HCT116 (cell line): Measurements from ENCODE around the gene ENTHD1. TPM values are rescaled to one million over a fixed set of nuclear protein-coding genes. Genes with fewer than 3 reads are reported as not detected.

Experiments used
- ATAC-seq: fragments of 200-7000 bp; cut with Tn5 transposase; 2 replicates; pipeline ENCODE4 v1.9.1; 2020; ENCODE audit warnings: mild to moderate bottlenecking, moderate library complexity
- BruUV-seq: library from RNA; stranded (reverse); fragments of 400-500 nt; replicated peaks from 2 replicates; lab custom pipeline; 2021; lab: Mats Ljungman, UMichigan
- CTCF ChIA-PET: fragments of 300-600 bp; sonication (Branson Sonifier 250); formaldehyde crosslinking; loops from one replicate; lab custom pipeline; 2021; ENCODE audit warnings: antibody characterized with exemption; lab: Charles Lee
- POLR2A ChIA-PET: fragments of 300-600, 350-600 bp; sonication (Branson Sonifier 250); formaldehyde crosslinking; loops from one replicate; lab custom pipeline; 2021; ENCODE audit warnings: antibody characterized with exemption; lab: Charles Lee
- RAD21 ChIA-PET, 2 experiments: fragments of 300-600 bp; sonication (Branson Sonifier 250); formaldehyde crosslinking; loops; one replicate each; lab custom pipeline; 2023; ENCODE audit warnings: low total read pairs in 2 of 2; ENCODE audit not compliant: uncharacterized antibody in 2 of 2, unreplicated experiment in 2 of 2, low non-redundant PET in 1 of 2; lab: Charles Lee
- DNase-seq: peaks from one replicate; pipeline ENCODE4 v3.0.0-alpha.2; 2010; ENCODE audit warnings: low read depth, low spot score
- H2AFZ ChIP-seq: fragments of 200-600 bp; shearing (Covaris generic), sonication (generic); 2 replicates; pipeline ENCODE4 v1.6.1; 2017; ENCODE audit warnings: low read depth, mixed run types, mixed read lengths, antibody characterized with exemption, low read length; ENCODE audit not compliant: poor library complexity, severe bottlenecking
- H3K27ac ChIP-seq: 2 replicates; pipeline ENCODE4 v1.5.1; 2012; ENCODE audit warnings: low read depth, low read length
- H3K27me3 ChIP-seq: fragments of 200-600 bp; sonication (generic); 2 replicates; pipeline ENCODE4 v1.6.1; 2016; ENCODE audit warnings: mixed run types, low read length, mixed read lengths; ENCODE audit not compliant: insufficient read depth
- H3K36me3 ChIP-seq, 2 experiments: fragments of 200-500 bp in 1 of 2; fragments of 200-600 bp in 1 of 2; sonication (Bioruptor generic) in 1 of 2; sonication (generic) in 1 of 2; 2 replicates each; pipeline versions ENCODE4 v1.5.1 to v1.6.1; 2014 to 2016; ENCODE audit warnings: low read length in 2 of 2, inconsistent platforms in 1 of 2, mixed read lengths in 1 of 2, mixed run types in 1 of 2; ENCODE audit not compliant: insufficient read depth in 2 of 2, control insufficient read depth in 1 of 2
- H3K4me1 ChIP-seq, 2 experiments: fragments of 200-600 bp in 1 of 2; sonication (generic) in 1 of 2; 2 replicates each; pipeline versions ENCODE4 v1.5.1 to v1.6.1; 2012 to 2017; ENCODE audit warnings: low read length in 2 of 2, inconsistent platforms in 1 of 2, mild to moderate bottlenecking in 1 of 2, mixed read lengths in 1 of 2, mixed run types in 1 of 2, moderate library complexity in 1 of 2; ENCODE audit not compliant: insufficient read depth in 2 of 2, control insufficient read depth in 1 of 2
- H3K4me2 ChIP-seq: fragments of 200-600 bp; sonication (generic); 2 replicates; pipeline ENCODE4 v1.6.1; 2017; ENCODE audit warnings: mixed run types, low read length, mixed read lengths
- H3K4me3 ChIP-seq, 2 experiments: fragments of 200-600 bp in 1 of 2; sonication (generic) in 1 of 2; replicated peaks in 1 of 2; 2 replicates each; pipeline ENCODE4 v1.5.1; 2011 to 2016; ENCODE audit warnings: low read length in 2 of 2, control low read depth in 1 of 2, low read depth in 1 of 2, mild to moderate bottlenecking in 1 of 2, mixed read lengths in 1 of 2, mixed run types in 1 of 2
- H3K79me2 ChIP-seq: fragments of 200-600 bp; sonication (generic); 2 replicates; pipeline ENCODE4 v1.6.1; 2017; ENCODE audit warnings: mild to moderate bottlenecking, mixed run types, low read length, moderate library complexity, mixed read lengths; ENCODE audit not compliant: insufficient read depth
- H3K9ac ChIP-seq: fragments of 200-600 bp; sonication (generic); 2 replicates; pipeline ENCODE4 v1.6.1; 2016; ENCODE audit warnings: low read length, mixed read lengths
- H3K9me2 ChIP-seq: fragments of 200-600 bp; sonication (generic), shearing (Covaris generic); 2 replicates; pipeline ENCODE4 v1.6.1; 2017; ENCODE audit warnings: mixed run types, mild to moderate bottlenecking, moderate library complexity; ENCODE audit not compliant: insufficient read depth
- H3K9me3 ChIP-seq, 2 experiments: fragments of 200-500 bp in 1 of 2; fragments of 200-600 bp in 1 of 2; sonication (Bioruptor generic) in 1 of 2; sonication (generic) in 1 of 2; 2 replicates each; pipeline ENCODE4 v1.6.1; 2014 to 2017; ENCODE audit warnings: low read length in 2 of 2, mixed read lengths in 2 of 2, inconsistent platforms in 1 of 2, low read depth in 1 of 2, mild to moderate bottlenecking in 1 of 2, mixed run types in 1 of 2, moderate library complexity in 1 of 2; ENCODE audit not compliant: control insufficient read depth in 1 of 2, insufficient read depth in 1 of 2
- H4K20me1 ChIP-seq: fragments of 200-600 bp; sonication (generic), shearing (Covaris generic); 2 replicates; pipeline ENCODE4 v1.6.1; 2017; ENCODE audit warnings: mixed run types, mild to moderate bottlenecking, moderate library complexity; ENCODE audit not compliant: insufficient read depth
- CBX3 ChIP-seq: IDR thresholded peaks from 2 replicates; pipeline ENCODE4 v1.6.1; 2012; ENCODE audit warnings: low read depth
- CEBPB ChIP-seq: IDR thresholded peaks from 2 replicates; pipeline ENCODE4 v1.6.1; 2012; ENCODE audit warnings: low read depth
- EGR1 ChIP-seq: IDR thresholded peaks from 2 replicates; pipeline ENCODE4 v1.6.1; 2012; ENCODE audit warnings: low read depth
- ELF1 ChIP-seq: IDR thresholded peaks from 2 replicates; pipeline ENCODE4 v1.6.1; 2012; ENCODE audit warnings: low read depth, borderline replicate concordance
- EZH2 ChIP-seq: fragments of 200-600 bp; sonication (generic); IDR thresholded peaks from 2 replicates; pipeline ENCODE4 v1.6.1; 2017; ENCODE audit warnings: antibody characterized with exemption, mixed run types
- EZH2phosphoT487 ChIP-seq: fragments of 200-600 bp; IDR thresholded peaks from 2 replicates; pipeline ENCODE4 v1.6.1; 2018; ENCODE audit warnings: antibody characterized with exemption, borderline replicate concordance
- FOSL1 ChIP-seq: IDR thresholded peaks from 2 replicates; pipeline ENCODE4 v1.6.1; 2012; ENCODE audit warnings: low read depth
- POLR2AphosphoS5 ChIP-seq: IDR thresholded peaks from 2 replicates; pipeline ENCODE4 v1.6.1; 2011; ENCODE audit warnings: mild to moderate bottlenecking, low read depth, low read length, moderate library complexity
- RAD21 ChIP-seq: IDR thresholded peaks from 2 replicates; pipeline ENCODE4 v1.6.1; 2012; ENCODE audit warnings: low read depth, mild to moderate bottlenecking
- TCF7L2 ChIP-seq: IDR thresholded peaks from 2 replicates; pipeline ENCODE4 v1.7.0; 2011; ENCODE audit warnings: borderline replicate concordance, inconsistent platforms; ENCODE audit not compliant: insufficient read depth, insufficient read length; ENCODE audit errors: extremely low read depth
- YY1 ChIP-seq: IDR thresholded peaks from 2 replicates; pipeline ENCODE4 v1.6.1; 2011; ENCODE audit warnings: low read length, low read depth, moderate library complexity, mild to moderate bottlenecking; ENCODE audit not compliant: insufficient replicate concordance; ENCODE audit errors: extremely low read depth
- intact Hi-C: fragments of 100-400 bp; cut with micrococcal nuclease; formaldehyde crosslinking; loops from 2 replicates; pipeline ENCODE4 v1.10.0; 2022
- total RNA-seq: library from RNA; stranded (reverse); gene quantifications from one replicate; pipeline ENCODE4 v1.2.1, GENCODE V29; 2021; ENCODE audit not compliant: unreplicated experiment
- TF ChIP-seq, protein P1 (sequence below): IDR thresholded peaks from 2 replicates; pipeline ENCODE4 v1.6.1; 2012
- TF ChIP-seq, protein P2 (sequence below), 3 experiments: fragments of 200-600 bp in 1 of 3; sonication (generic) in 1 of 3; IDR thresholded peaks in 2 of 3; conservative IDR thresholded peaks in 1 of 3; 2 replicates each; pipeline ENCODE4 v1.5.1; 2012 to 2017; ENCODE audit warnings: low read depth in 2 of 3, low read length in 2 of 3, antibody characterized with exemption in 1 of 3, borderline replicate concordance in 1 of 3, control low read depth in 1 of 3, mild to moderate bottlenecking in 1 of 3, mixed read lengths in 1 of 3, mixed run types in 1 of 3, moderate library complexity in 1 of 3; ENCODE audit not compliant: insufficient read depth in 1 of 3
- TF ChIP-seq, protein P3 (sequence below): IDR thresholded peaks from 2 replicates; pipeline ENCODE4 v1.6.1; 2012
- TF ChIP-seq, protein P4 (sequence below): IDR thresholded peaks from 2 replicates; pipeline ENCODE4 v1.6.1; 2012; ENCODE audit warnings: low read depth

Gene ENTHD1
- total RNA-seq, 1 experiment from 2014 or later, result not detected

DNA sequence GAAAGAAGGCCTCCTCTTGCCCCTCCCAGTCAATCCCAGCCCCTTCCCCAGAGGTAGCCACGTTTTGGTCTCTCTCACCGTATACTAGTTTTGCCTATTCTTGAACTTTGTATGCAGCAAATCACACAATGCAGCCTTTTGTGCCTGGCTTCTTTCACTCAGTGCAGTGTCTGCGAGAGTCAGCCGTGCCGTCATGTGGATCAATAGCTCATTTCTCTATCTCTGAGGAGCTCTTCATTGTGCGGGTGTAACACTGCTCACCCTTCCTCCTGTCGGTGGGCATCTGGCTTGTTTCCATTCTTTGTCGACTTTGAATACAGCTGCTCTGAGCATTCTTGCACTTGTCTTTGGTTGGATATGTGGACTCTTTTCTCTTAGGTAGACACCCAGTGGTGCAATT is 176.5 kb downstream of the ENTHD1 start:
- Histone ChIP-seq H4K20me1 (no peaks in the 10 kb centered on the region), H3K4me2 (no peak overlapping the region), H3K4me3 (no peak overlapping the region), H3K27me3 (no peaks in the 10 kb centered on the region; the same call in 1 of the 2 replicates), H2AFZ (no peak overlapping the region), H3K79me2 (no peaks in the 10 kb centered on the region), H3K36me3 (no peaks in the 10 kb centered on the region), H3K4me1 (no peaks in the 10 kb centered on the region), H3K9ac (no peak overlapping the region), H3K9me2 (no peaks in the 10 kb centered on the region), H3K27ac (no peak overlapping the region), H3K9me3 (no peaks in the 10 kb centered on the region)
- intact Hi-C loops, result no loop called here
- ChIA-PET POLR2A (no interaction called here), CTCF (no interaction called here), RAD21 (no interaction called here)
- BruUV-seq, result no TSS peak
- no peak for TF ChIP-seq CEBPB
- no peak for TF ChIP-seq TCF7L2
- TF ChIP-seq YY1, result no peak
- TF ChIP-seq FOSL1, result no peak
- TF ChIP-seq, protein P1, sequence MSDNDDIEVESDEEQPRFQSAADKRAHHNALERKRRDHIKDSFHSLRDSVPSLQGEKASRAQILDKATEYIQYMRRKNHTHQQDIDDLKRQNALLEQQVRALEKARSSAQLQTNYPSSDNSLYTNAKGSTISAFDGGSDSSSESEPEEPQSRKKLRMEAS, result no peak
- DNase-seq (no peak), ATAC-seq (no peak)

DNA sequence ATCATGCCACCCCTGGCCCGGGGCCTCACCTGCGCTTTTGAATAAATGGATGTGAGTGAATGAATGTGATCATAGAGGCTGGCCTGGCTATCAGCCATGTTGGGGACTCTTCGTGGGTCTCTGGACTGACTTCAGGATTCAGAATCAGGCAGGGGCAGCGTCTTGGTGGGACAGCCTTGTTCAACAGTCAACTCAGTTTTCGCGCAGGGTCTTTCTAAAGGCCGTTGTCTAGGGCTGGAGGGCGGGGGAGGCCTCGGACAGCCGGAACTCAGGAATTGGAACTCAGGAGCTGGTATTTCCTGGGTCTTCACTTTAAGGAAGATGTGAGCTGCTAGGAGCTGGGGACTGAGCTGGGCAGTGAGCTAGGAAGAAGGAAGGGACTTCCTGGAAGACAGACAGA is 177.0 kb downstream of the ENTHD1 start:
- CTCF ChIA-PET, result no interaction called here
- Histone ChIP-seq H3K9ac (no peak overlapping the region), H2AFZ (no peak overlapping the region), H4K20me1 (no peaks in the 10 kb centered on the region), H3K4me3 (no peak overlapping the region), H3K79me2 (no peaks in the 10 kb centered on the region), H3K27me3 (no peaks in the 10 kb centered on the region; the same call in 1 of the 2 replicates), H3K9me3 (no peaks in the 10 kb centered on the region), H3K4me1 (no peaks in the 10 kb centered on the region), H3K27ac (no peak overlapping the region), H3K9me2 (no peaks in the 10 kb centered on the region), H3K4me2 (no peak overlapping the region), H3K36me3 (no peaks in the 10 kb centered on the region)
- DNase-seq, result no peak
- intact Hi-C loops, result no loop called here
- RAD21 ChIA-PET, result no interaction called here
- ATAC-seq, result no peak
- no TSS peak for BruUV-seq
- POLR2A ChIA-PET, result no interaction called here
- TF ChIP-seq ELF1 (no peak), EGR1 (no peak), EZH2phosphoT487 (no peak), EZH2 (no peak), CBX3 (no peak), POLR2AphosphoS5 (no peak), FOSL1 (no peak), RAD21 (no peak)
- TF ChIP-seq, protein P2, sequence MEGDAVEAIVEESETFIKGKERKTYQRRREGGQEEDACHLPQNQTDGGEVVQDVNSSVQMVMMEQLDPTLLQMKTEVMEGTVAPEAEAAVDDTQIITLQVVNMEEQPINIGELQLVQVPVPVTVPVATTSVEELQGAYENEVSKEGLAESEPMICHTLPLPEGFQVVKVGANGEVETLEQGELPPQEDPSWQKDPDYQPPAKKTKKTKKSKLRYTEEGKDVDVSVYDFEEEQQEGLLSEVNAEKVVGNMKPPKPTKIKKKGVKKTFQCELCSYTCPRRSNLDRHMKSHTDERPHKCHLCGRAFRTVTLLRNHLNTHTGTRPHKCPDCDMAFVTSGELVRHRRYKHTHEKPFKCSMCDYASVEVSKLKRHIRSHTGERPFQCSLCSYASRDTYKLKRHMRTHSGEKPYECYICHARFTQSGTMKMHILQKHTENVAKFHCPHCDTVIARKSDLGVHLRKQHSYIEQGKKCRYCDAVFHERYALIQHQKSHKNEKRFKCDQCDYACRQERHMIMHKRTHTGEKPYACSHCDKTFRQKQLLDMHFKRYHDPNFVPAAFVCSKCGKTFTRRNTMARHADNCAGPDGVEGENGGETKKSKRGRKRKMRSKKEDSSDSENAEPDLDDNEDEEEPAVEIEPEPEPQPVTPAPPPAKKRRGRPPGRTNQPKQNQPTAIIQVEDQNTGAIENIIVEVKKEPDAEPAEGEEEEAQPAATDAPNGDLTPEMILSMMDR (IDR thresholded peaks at IDR 0.05 in 2 of 3, conservative IDR thresholded peaks at IDR 0.05 in 1 of 3; ENCODE audit: borderline replicate concordance in 1 of 3, insufficient read depth in 1 of 3, low read depth in 2 of 3, low read length in 2 of 3), result no peak
- TF ChIP-seq, protein P1, result no peak
- TF ChIP-seq, protein P3, sequence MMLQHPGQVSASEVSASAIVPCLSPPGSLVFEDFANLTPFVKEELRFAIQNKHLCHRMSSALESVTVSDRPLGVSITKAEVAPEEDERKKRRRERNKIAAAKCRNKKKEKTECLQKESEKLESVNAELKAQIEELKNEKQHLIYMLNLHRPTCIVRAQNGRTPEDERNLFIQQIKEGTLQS, result no peak
- TF ChIP-seq, protein P4, sequence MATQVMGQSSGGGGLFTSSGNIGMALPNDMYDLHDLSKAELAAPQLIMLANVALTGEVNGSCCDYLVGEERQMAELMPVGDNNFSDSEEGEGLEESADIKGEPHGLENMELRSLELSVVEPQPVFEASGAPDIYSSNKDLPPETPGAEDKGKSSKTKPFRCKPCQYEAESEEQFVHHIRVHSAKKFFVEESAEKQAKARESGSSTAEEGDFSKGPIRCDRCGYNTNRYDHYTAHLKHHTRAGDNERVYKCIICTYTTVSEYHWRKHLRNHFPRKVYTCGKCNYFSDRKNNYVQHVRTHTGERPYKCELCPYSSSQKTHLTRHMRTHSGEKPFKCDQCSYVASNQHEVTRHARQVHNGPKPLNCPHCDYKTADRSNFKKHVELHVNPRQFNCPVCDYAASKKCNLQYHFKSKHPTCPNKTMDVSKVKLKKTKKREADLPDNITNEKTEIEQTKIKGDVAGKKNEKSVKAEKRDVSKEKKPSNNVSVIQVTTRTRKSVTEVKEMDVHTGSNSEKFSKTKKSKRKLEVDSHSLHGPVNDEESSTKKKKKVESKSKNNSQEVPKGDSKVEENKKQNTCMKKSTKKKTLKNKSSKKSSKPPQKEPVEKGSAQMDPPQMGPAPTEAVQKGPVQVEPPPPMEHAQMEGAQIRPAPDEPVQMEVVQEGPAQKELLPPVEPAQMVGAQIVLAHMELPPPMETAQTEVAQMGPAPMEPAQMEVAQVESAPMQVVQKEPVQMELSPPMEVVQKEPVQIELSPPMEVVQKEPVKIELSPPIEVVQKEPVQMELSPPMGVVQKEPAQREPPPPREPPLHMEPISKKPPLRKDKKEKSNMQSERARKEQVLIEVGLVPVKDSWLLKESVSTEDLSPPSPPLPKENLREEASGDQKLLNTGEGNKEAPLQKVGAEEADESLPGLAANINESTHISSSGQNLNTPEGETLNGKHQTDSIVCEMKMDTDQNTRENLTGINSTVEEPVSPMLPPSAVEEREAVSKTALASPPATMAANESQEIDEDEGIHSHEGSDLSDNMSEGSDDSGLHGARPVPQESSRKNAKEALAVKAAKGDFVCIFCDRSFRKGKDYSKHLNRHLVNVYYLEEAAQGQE, result no peak
